ENCODE data around the gene ADNP. TPM values are rescaled to one million over a fixed set of nuclear protein-coding genes. Genes with fewer than 3 reads are reported as not detected.
"Not testable (repeated sequence)": the region's sequence is repeated elsewhere in the genome, so short reads cannot be mapped to it uniquely, and the experiment has no call there.

The ADNP gene
- 10 to 100 TPM; 31.8 to 34.5 TPM for total RNA-seq
- long read RNA-seq, full-length matches to known transcripts = 2 of 9 reads
- long read RNA-seq, partial matches to known transcripts = 0 of 9 reads
- long read RNA-seq, other reads (novel, unspliced or antisense) = 7 of 9 reads

- peak; percentile 87 to 89 for ATAC-seq
Measured at GRCh38 chr20:50931306-50932015, at the start of gene ADNP. ADNP (minus strand) TSS chr20:50931437; CDS start chr20:50903996, 27,441 bp downstream.

GRCh38 chr20:50980071-50980681 is 48.9 kb upstream of the ADNP start:
- no peak for DNase-seq
- intact Hi-C loops (cut with DNase I) = loop anchor here in 1 of 2 donors (10.0 kb wide), 3 partner anchors 615 to 1105 kb away; no protein-coding TSS in a partner anchor

More at GRCh38 chr20:50931306-50932015, at the start of gene ADNP:
- DNase-seq = peak; percentile 93
- intact Hi-C loops (cut with DNase I) = no loop called here

GRCh38 chr20:50978533-50978932 is 47.3 kb upstream of the ADNP start:
- DNase-seq; ATAC-seq; intact Hi-C loops (cut with DNase I): not testable (repeated sequence)

More at GRCh38 chr20:50980071-50980681, 48.9 kb upstream of the ADNP start:
- ATAC-seq = peak in 1 of 2 donors; percentile 73

GRCh38 chr20:50977066-50978021 is 46.1 kb upstream of the ADNP start:
- ATAC-seq = no peak
- intact Hi-C loops (cut with DNase I) = no loop called here
- DNase-seq = no peak

- DNase-seq (no peak), ATAC-seq (no peak)
- intact Hi-C loops (cut with DNase I) = no loop called here
Measured at GRCh38 chr20:50975701-50976330, 44.6 kb upstream of the ADNP start.

- ATAC-seq (no peak), DNase-seq (no peak)
- intact Hi-C loops (cut with DNase I) = no loop called here
Measured at GRCh38 chr20:50969912-50970311, 38.7 kb upstream of the ADNP start.

- ATAC-seq (no peak), DNase-seq (no peak)
- intact Hi-C loops (cut with DNase I) = no loop called here
Measured at GRCh38 chr20:50969435-50969834, 38.2 kb upstream of the ADNP start.

- intact Hi-C loops (cut with DNase I) = no loop called here
- DNase-seq (no peak), ATAC-seq (no peak)
Measured at GRCh38 chr20:50968289-50968688, 37.1 kb upstream of the ADNP start.

GRCh38 chr20:50967586-50967985 is 36.3 kb upstream of the ADNP start:
- intact Hi-C loops (cut with DNase I) = no loop called here
- ATAC-seq = no peak
- no peak for DNase-seq

GRCh38 chr20:50959543-50960126 is 28.4 kb upstream of the ADNP start:
- ATAC-seq (no peak), DNase-seq (no peak)
- intact Hi-C loops (cut with DNase I) = loop anchor here in 1 of 2 donors (10.0 kb wide), 1 partner anchor 145 kb away; no protein-coding TSS in a partner anchor

- intact Hi-C loops (cut with DNase I) = loop anchor here in 1 of 2 donors (10.0 kb wide), 1 partner anchor 144 kb away; no protein-coding TSS in a partner anchor
- peak; percentile 85 to 88 for ATAC-seq
- peak; percentile 88 for DNase-seq
Measured at GRCh38 chr20:50958615-50959542, 27.6 kb upstream of the ADNP start, which contains the start of gene MOCS3. MOCS3 (plus strand) TSS chr20:50958818; CDS start chr20:50958843, 25 bp downstream.

- DNase-seq (peak; percentile 90), ATAC-seq (peak; percentile 91 to 93)
- intact Hi-C loops (cut with DNase I) = loop anchor here in 1 of 2 donors (10.0 kb wide), 1 partner anchor 143 kb away; no protein-coding TSS in a partner anchor
Measured at GRCh38 chr20:50957798-50958614, 26.8 kb upstream of the ADNP start, which contains the start of gene DPM1. DPM1 (minus strand) TSS chr20:50958532; CDS start chr20:50958523, 9 bp downstream.

- intact Hi-C loops (cut with DNase I) = loop anchor here in 1 of 2 donors (10.0 kb wide), 1 partner anchor 142 kb away; no protein-coding TSS in a partner anchor
- DNase-seq = no peak
- no peak for ATAC-seq
Measured at GRCh38 chr20:50957276-50957675, 26.0 kb upstream of the ADNP start.

- ATAC-seq (no peak), DNase-seq (no peak)
- intact Hi-C loops (cut with DNase I) = loop anchor here in 1 of 2 donors (10.0 kb wide), 1 partner anchor 139 kb away; no protein-coding TSS in a partner anchor
Measured at GRCh38 chr20:50953821-50954220, 22.6 kb upstream of the ADNP start.

GRCh38 chr20:50953196-50953595 is 22.0 kb upstream of the ADNP start:
- DNase-seq (no peak), ATAC-seq (no peak)
- intact Hi-C loops (cut with DNase I) = loop anchor here in 1 of 2 donors (10.0 kb wide), 1 partner anchor 138 kb away; no protein-coding TSS in a partner anchor
